ENCODE data around the gene KCNJ10. TPM values are rescaled to one million over a fixed set of nuclear protein-coding genes. Genes with fewer than 3 reads are reported as not detected.

The KCNJ10 gene
- total RNA-seq, 1 donor from 2014 or later = not detected

GRCh38 chr1:160097151-160097910, 27.4 kb upstream of the KCNJ10 start:
- Mint-ChIP-seq H3K27ac (ENCODE audit: unreplicated experiment) (peak overlapping the region; percentile 34), H3K4me1 (ENCODE audit: unreplicated experiment) (peaks cover 14% of the 10 kb centered on the region), H3K27me3 (ENCODE audit: unreplicated experiment) (peaks cover 10% of the 10 kb centered on the region), H3K36me3 (ENCODE audit: low read depth, unreplicated experiment) (no peaks in the 10 kb centered on the region), H3K4me3 (ENCODE audit: unreplicated experiment) (peak overlapping the region; percentile 92), H3K9me3 (ENCODE audit: unreplicated experiment) (no peaks in the 10 kb centered on the region)
- no peak for DNase-seq (ENCODE audit: low spot score)
- no peak for TF ChIP-seq CTCF (IDR thresholded peaks at IDR 0.05; ENCODE audit: unreplicated experiment)

- no peak for DNase-seq (ENCODE audit: low spot score)
- H3K9me3 Mint-ChIP-seq (ENCODE audit: unreplicated experiment) = no peaks in the 10 kb centered on the region
- H3K4me1 Mint-ChIP-seq (ENCODE audit: unreplicated experiment) = peaks cover 13% of the 10 kb centered on the region
- H3K4me3 Mint-ChIP-seq (ENCODE audit: unreplicated experiment) = peak overlapping the region; percentile 92
- peaks cover 9% of the 10 kb centered on the region for H3K27me3 Mint-ChIP-seq (ENCODE audit: unreplicated experiment)
- peak overlapping the region; percentile 73 for H3K27ac Mint-ChIP-seq (ENCODE audit: unreplicated experiment)
- H3K36me3 Mint-ChIP-seq (ENCODE audit: low read depth, unreplicated experiment) = peaks cover 3% of the 10 kb centered on the region
- TF ChIP-seq CTCF (IDR thresholded peaks at IDR 0.05; ENCODE audit: unreplicated experiment) = no peak
Observed at GRCh38 chr1:160096274-160097116, 26.5 kb upstream of the KCNJ10 start.

GRCh38 chr1:160095382-160096105, 25.6 kb upstream of the KCNJ10 start:
- Mint-ChIP-seq H3K4me3 (ENCODE audit: unreplicated experiment) (peak overlapping the region; percentile 51), H3K4me1 (ENCODE audit: unreplicated experiment) (peaks cover 13% of the 10 kb centered on the region), H3K9me3 (ENCODE audit: unreplicated experiment) (no peaks in the 10 kb centered on the region), H3K27ac (ENCODE audit: unreplicated experiment) (peak overlapping the region; percentile 64), H3K27me3 (ENCODE audit: unreplicated experiment) (peaks cover 9% of the 10 kb centered on the region), H3K36me3 (ENCODE audit: low read depth, unreplicated experiment) (peaks cover 3% of the 10 kb centered on the region)
- no peak for TF ChIP-seq CTCF (IDR thresholded peaks at IDR 0.05; ENCODE audit: unreplicated experiment)
- DNase-seq (ENCODE audit: low spot score) = no peak

GRCh38 chr1:160094806-160095205, 24.8 kb upstream of the KCNJ10 start:
- TF ChIP-seq CTCF (IDR thresholded peaks at IDR 0.05; ENCODE audit: unreplicated experiment) = no peak
- Mint-ChIP-seq H3K4me1 (ENCODE audit: unreplicated experiment) (peaks cover 13% of the 10 kb centered on the region), H3K4me3 (ENCODE audit: unreplicated experiment) (no peak overlapping the region), H3K27ac (ENCODE audit: unreplicated experiment) (no peak overlapping the region), H3K27me3 (ENCODE audit: unreplicated experiment) (peaks cover 9% of the 10 kb centered on the region), H3K9me3 (ENCODE audit: unreplicated experiment) (no peaks in the 10 kb centered on the region), H3K36me3 (ENCODE audit: low read depth, unreplicated experiment) (peaks cover 3% of the 10 kb centered on the region)
- DNase-seq (ENCODE audit: low spot score) = no peak
